ENCODE results near the gene PARVB. TPM values are rescaled to one million over a fixed set of nuclear protein-coding genes. Genes with fewer than 3 reads are reported as not detected.

Gene PARVB
- total and polyA plus RNA-seq, 9 of the 15 experiments (the other 6 are each of a cell fraction or from before 2014, with no cell fraction given): 1.1 to 59.2 (median 29.2) TPM

DNA sequence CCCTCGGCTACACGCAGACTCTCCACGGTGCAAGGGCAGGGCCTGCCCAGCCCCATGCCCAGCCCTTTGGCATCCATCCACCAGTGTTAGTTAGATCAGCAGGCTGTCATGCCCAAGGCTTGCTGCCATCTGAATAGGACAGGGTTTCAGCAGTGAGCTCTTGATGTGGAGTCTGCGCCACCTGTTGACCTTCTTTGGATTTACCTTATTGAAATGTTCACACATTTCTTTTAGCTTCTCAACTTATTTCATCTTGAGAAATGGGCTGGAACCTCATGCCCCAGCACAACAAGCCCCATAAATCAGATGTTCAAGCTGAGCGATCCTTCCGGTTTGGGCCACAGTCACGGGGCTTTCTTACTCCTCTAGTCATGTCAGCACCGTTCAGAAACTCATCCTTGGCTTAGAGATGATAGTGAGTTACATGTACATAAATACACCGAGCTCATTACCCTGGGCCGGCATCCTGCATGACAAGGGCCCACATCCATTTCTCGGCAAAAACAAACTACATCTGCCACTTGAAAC lies 61.7 kb downstream of the PARVB start:
- Histone ChIP-seq H3K9ac (ENCODE audit: insufficient read depth in 1 of 2, low read depth in 2 of 2, low read length in 2 of 2) (no peak overlapping the region), H3K4me2 (ENCODE audit: insufficient read depth, low read length) (no peak overlapping the region), H3K79me2 (ENCODE audit: control insufficient read depth, insufficient read depth, low read length) (no peaks in the 10 kb centered on the region), H3K27me3 (ENCODE audit: control insufficient read depth in 2 of 2, insufficient read depth in 2 of 2, low read length in 2 of 2) (no peaks in the 10 kb centered on the region), H2AFZ (ENCODE audit: low read depth, low read length) (no peak overlapping the region), H3K36me3 (ENCODE audit: control insufficient read depth, insufficient read depth, low read length) (0 out of 3 replicates have a peak, but pooled peaks cover 2% of the 10 kb centered on the region), H3K9me1 (ENCODE audit: control insufficient read depth, insufficient read depth, low read length) (no peaks in the 10 kb centered on the region), H3K4me3 (no peak overlapping the region), H3K27ac (ENCODE audit: extremely low read depth, low read depth, low read length) (no peak overlapping the region), H3K9me3 (replicated peaks; ENCODE audit: control insufficient read depth, insufficient read depth, low read depth, low read length) (no peaks in the 10 kb centered on the region), H4K20me1 (replicated peaks; ENCODE audit: control insufficient read depth, insufficient read depth, low read length) (no peaks in the 10 kb centered on the region; the same call in 1 of the 2 replicates), H3K4me1 (replicated peaks in 1 of 2; ENCODE audit: control insufficient read depth in 2 of 2, insufficient read depth in 2 of 2, low read length in 2 of 2) (peaks cover 0 to 3% of the 10 kb centered on the region in 2 experiments; a peak in 1 of 5 replicates)
- WGBS (ENCODE audit: insufficient coverage, low coverage, missing lambda C conversion rate): 54% methylated on average over 7 of the region's 11 CpGs
- DNase-seq (ENCODE audit: extremely low read depth in 1 of 4, low spot score in 3 of 4): peak; percentile 17 to 50 (median 21)
- FAIRE-seq: peak; percentile 51
- peak; percentile 57; the same call in 1 of the 3 replicates for ATAC-seq
- ChIA-PET CTCF (ENCODE audit: low intra/inter-chr PET ratio) (interaction anchor here (0.8 to 2.3 kb wide), 3 partner anchors 82 to 92 kb away, joined by 5 to 20 read pairs (median 7); no protein-coding TSS in a partner anchor), POLR2A (interaction anchor here (0.6 to 1.5 kb wide), 6 partner anchors 8 to 93 kb away, joined by 3 to 8 read pairs (median 3); no protein-coding TSS in a partner anchor)
- intact Hi-C loops (cut with micrococcal nuclease): loop anchor here (1.0 to 10.0 kb wide), 2 partner anchors 93 to 539 kb away; no protein-coding TSS in a partner anchor
- BruUV-seq (replicated peaks): no TSS peak
- in situ Hi-C loops (cut with MboI): no loop called here
- TF ChIP-seq, protein P1, sequence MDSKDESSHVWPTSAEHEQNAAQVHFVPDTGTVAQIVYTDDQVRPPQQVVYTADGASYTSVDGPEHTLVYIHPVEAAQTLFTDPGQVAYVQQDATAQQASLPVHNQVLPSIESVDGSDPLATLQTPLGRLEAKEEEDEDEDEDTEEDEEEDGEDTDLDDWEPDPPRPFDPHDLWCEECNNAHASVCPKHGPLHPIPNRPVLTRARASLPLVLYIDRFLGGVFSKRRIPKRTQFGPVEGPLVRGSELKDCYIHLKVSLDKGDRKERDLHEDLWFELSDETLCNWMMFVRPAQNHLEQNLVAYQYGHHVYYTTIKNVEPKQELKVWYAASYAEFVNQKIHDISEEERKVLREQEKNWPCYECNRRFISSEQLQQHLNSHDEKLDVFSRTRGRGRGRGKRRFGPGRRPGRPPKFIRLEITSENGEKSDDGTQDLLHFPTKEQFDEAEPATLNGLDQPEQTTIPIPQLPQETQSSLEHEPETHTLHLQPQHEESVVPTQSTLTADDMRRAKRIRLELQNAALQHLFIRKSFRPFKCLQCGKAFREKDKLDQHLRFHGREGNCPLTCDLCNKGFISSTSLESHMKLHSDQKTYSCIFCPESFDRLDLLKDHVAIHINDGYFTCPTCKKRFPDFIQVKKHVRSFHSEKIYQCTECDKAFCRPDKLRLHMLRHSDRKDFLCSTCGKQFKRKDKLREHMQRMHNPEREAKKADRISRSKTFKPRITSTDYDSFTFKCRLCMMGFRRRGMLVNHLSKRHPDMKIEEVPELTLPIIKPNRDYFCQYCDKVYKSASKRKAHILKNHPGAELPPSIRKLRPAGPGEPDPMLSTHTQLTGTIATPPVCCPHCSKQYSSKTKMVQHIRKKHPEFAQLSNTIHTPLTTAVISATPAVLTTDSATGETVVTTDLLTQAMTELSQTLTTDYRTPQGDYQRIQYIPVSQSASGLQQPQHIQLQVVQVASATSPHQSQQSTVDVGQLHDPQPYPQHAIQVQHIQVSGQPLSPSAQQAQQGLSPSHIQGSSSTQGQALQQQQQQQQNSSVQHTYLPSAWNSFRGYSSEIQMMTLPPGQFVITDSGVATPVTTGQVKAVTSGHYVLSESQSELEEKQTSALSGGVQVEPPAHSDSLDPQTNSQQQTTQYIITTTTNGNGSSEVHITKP (IDR thresholded peaks at IDR 0.05; ENCODE audit: partially characterized antibody): no peak
- TF ChIP-seq ZNF766 (CRISPR knock-in tag; conservative IDR thresholded peaks at IDR 0.05): no peak
- TF ChIP-seq TEAD4 (IDR thresholded peaks at IDR 0.05; ENCODE audit: low read length): no peak
- TF ChIP-seq TEAD4 (CRISPR knock-in tag; IDR thresholded peaks at IDR 0.05; ENCODE audit: borderline replicate concordance): no peak
- TF ChIP-seq TAF15 (IDR thresholded peaks at IDR 0.05; ENCODE audit: low read depth, low read length): no peak
- TF ChIP-seq DIDO1 (tag; IDR thresholded peaks at IDR 0.05; ENCODE audit: low read depth): no peak
- TF ChIP-seq, protein P2, sequence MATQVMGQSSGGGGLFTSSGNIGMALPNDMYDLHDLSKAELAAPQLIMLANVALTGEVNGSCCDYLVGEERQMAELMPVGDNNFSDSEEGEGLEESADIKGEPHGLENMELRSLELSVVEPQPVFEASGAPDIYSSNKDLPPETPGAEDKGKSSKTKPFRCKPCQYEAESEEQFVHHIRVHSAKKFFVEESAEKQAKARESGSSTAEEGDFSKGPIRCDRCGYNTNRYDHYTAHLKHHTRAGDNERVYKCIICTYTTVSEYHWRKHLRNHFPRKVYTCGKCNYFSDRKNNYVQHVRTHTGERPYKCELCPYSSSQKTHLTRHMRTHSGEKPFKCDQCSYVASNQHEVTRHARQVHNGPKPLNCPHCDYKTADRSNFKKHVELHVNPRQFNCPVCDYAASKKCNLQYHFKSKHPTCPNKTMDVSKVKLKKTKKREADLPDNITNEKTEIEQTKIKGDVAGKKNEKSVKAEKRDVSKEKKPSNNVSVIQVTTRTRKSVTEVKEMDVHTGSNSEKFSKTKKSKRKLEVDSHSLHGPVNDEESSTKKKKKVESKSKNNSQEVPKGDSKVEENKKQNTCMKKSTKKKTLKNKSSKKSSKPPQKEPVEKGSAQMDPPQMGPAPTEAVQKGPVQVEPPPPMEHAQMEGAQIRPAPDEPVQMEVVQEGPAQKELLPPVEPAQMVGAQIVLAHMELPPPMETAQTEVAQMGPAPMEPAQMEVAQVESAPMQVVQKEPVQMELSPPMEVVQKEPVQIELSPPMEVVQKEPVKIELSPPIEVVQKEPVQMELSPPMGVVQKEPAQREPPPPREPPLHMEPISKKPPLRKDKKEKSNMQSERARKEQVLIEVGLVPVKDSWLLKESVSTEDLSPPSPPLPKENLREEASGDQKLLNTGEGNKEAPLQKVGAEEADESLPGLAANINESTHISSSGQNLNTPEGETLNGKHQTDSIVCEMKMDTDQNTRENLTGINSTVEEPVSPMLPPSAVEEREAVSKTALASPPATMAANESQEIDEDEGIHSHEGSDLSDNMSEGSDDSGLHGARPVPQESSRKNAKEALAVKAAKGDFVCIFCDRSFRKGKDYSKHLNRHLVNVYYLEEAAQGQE (IDR thresholded peaks at IDR 0.05; ENCODE audit: borderline replicate concordance): peak; percentile 44; the same call in 1 of the 2 replicates
- TF ChIP-seq, protein P2 (CRISPR knock-in tag; IDR thresholded peaks at IDR 0.05; ENCODE audit: low read depth): no peak
- TF ChIP-seq SMC3 (conservative IDR thresholded peaks at IDR 0.05; ENCODE audit: insufficient read depth, low read depth, low read length): peak; percentile 51
